Jurkat, Clone E6-1 (cell line): Measurements from ENCODE around the gene CRTC3.
A peak's percentile ranks its signal among the peaks of the same experiment; 100 is the strongest.
"Not testable (repeated sequence)": the region's sequence is repeated elsewhere in the genome, so short reads cannot be mapped to it uniquely, and the experiment has no call there.

ENCODE experiments used
- DNase-seq: peaks from one replicate; pipeline ENCODE4 v3.0.0-alpha.2; 2011; ENCODE audit warnings: low read depth, low spot score
- H3K4me3 ChIP-seq: 2 replicates; pipeline ENCODE4 v1.5.1; 2011; ENCODE audit warnings: mild to moderate bottlenecking, low read length, control low read depth, moderate library complexity

CRTC3 gene

DNA sequence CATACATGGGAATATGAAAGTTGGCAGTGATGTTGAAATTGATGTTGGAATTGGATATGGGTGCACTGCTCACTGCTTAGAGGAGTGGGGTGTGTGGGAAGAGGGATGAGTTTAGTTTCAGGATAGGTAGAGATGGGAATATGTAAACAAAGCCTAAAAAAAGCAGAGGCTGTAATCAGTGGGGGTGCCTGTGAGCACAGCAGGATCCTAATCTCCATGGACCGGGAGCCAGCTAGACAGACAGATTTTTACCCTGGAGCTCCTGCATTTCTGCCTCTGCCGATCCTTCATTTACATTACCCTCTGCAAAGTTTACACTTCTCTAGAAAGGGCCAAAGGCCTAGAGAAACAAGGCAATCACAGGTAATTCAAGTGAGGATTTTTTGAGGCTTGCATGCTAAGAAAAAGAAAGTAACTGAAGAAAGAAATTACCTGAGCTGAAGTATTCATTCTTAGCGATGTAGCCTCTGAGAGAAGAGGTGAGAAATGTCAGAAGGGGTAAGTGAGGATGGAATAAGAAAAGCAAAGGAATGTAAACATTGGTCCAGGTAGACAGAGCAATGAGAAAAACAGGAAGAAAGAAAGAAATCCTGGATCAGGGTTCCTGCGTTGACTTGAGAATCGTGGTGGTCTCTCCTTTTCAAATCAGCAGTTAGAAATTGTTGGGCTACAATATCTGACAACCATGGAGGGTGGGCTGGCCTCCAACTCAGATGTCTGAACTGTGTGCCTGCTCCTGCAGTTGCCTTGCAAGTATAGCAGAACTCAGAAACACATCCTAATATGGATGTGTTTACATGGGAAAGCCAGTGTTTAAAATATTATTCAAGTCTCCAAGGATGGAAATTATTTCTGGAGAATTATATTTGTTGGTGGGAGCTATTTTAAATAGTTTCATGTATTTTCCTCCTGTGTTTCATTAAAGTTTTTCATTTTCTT, 79.8 kb downstream of the CRTC3 start:
- H3K4me3 ChIP-seq: no peak overlapping the region
- DNase-seq: no peak

GRCh38 chr15:90610190-90610589, 80.5 kb downstream of the CRTC3 start:
- no peak overlapping the region for H3K4me3 ChIP-seq
- no peak for DNase-seq

DNA sequence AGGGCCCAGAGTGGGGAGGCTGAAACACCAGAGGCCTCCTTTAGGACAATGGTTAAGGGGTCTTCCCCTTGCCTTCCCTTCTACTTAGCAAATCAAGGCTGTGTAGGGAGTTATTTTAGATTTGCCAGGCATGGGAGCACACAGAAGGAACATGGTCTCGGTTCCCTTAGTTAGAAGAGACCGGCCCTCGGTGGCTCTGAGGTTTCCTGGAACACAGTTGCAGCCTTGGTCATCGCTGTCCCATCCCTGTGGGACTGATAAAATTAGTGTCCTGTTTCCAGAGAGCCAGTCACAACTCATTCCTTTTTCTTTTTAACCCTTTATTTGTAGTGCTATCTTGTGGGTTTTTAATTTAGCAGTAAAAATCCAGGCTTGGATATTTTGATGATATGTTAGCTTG, 81.4 kb downstream of the CRTC3 start:
- DNase-seq: no peak
- H3K4me3 ChIP-seq: no peak overlapping the region

DNA sequence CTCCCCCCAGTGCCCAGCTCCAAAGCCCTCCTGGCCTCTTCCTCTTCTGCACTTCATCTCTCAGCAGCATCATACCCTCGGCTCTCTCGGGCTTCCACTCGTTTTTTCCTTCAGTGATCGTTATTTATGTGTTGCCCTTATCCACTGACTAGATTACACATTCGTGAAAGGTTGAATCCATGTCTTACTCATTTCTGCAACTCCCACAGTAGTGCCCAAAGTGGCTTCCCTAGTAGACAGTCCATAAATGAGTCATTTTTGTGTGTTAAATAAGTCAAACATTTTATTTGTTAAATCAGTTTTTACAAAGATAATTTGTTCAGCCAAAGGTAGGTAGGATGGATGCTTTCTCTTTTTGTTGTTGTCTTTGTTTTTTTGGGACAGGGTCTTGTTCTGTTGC, 87.4 kb downstream of the CRTC3 start:
- no peak for DNase-seq

GRCh38 chr15:90617668-90618097, 88.0 kb downstream of the CRTC3 start:
- H3K4me3 ChIP-seq: no peak overlapping the region
- DNase-seq: no peak

More for the DNA sequence above, 87.4 kb downstream of the CRTC3 start:
- H3K4me3 ChIP-seq: no peak overlapping the region

DNA sequence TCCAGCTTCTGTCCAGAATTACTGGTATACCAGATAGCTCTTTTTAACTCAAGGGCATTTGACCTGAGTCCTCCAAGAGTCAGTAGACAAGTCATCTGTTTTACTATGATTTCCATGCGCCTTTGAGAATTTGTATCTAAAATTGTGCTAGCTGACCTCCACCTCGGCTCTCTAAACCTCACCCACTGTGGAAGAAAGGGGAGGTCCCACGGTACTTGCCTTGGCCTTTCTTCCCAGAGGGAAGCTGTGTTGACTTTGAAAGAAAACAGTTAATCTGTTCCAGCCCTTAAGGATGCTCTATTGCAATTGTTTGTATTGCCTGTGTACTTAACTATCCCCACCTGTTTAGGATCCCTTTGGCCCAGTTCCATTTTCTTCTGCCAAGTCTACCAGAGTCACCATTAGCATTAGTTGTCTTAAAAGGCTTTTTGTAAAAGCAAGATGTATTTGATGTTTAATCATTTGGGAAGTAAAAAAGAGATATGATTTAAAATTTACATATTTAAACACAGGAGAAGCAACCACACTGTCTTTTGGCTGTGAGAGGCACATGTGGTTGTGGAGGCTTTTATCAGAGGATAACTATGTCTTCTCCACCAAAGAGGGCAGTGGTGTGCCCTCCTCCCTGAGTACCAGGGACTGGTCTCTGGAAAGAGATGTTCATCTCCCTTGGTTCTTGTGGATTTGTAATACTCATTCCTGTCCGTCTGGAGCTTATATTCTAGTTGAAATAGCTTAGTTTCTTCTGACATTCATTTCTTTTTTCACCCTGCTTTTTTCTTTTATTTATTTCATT, 88.8 kb downstream of the CRTC3 start:
- H3K4me3 ChIP-seq: no peak overlapping the region
- no peak for DNase-seq

GRCh38 chr15:90619468-90619867, 89.7 kb downstream of the CRTC3 start:
- DNase-seq: no peak
- H3K4me3 ChIP-seq: no peak overlapping the region

GRCh38 chr15:90619939-90620338, 90.2 kb downstream of the CRTC3 start:
- H3K4me3 ChIP-seq: no peak overlapping the region
- no peak for DNase-seq

DNA sequence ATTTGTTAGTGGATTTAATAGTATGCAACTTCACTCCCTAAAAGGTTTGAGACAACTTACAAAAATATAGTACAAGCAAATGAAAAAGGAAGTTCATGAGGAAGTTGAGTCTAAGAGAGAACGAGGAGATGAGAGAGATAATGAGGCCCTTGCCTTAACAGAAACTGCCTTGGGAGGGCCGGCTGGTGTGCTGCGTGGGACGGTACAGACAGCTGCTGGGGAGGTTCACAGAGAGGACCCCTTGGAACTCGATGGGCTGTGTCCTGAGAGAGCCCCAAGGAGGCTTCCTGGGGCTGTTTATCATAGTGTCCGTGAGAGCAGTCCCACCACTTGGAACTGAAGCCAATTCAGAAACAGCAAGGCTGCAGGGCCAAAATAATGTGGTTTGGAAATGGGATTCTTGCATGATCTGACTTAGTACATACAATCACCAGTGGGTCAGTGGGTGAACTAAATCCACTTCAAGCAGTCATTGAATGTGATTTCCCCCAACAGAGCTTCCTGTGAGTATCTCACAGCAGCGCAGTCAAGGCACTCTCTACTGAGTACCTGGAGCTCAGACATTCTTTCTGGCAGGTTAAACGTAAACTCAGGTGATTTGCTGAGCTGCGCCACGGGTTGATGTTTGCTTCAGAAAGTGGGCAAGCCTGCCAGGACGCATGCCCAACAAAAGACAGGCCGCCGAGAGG, 90.8 kb downstream of the CRTC3 start:
- DNase-seq: peak; percentile 61
- no peak overlapping the region for H3K4me3 ChIP-seq

DNA sequence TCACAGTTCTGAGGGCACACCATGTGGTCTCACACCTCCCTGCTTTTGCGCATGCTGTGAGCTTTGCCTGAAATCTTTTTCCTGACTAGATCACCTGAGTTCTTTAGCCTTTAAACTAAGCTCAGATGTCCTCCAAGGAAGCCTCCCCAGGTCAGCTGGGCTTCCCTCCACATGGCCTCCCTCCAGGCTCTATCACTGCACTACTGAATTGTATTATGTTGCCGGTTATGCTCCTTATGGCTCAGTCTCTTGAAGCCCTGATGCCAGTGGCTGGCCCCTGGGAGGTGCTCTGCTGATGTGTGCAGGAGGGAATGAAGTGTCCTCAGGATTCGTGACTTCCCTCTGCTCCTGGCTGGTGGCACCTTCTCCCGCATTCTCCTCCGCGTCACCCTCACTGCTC, 94.1 kb downstream of the CRTC3 start:
- DNase-seq: no peak
- no peak overlapping the region for H3K4me3 ChIP-seq

GRCh38 chr15:90624278-90624981, 94.7 kb downstream of the CRTC3 start:
- no peak for DNase-seq

GRCh38 chr15:90625037-90625436, 95.3 kb downstream of the CRTC3 start:
- DNase-seq: no peak
- H3K4me3 ChIP-seq: no peak overlapping the region

More at GRCh38 chr15:90624278-90624981, 94.7 kb downstream of the CRTC3 start:
- H3K4me3 ChIP-seq: no peak overlapping the region

GRCh38 chr15:90629217-90629616, 99.5 kb downstream of the CRTC3 start:
- H3K4me3 ChIP-seq: no peak overlapping the region
- DNase-seq: no peak

- H3K4me3 ChIP-seq: no peak overlapping the region
Observed at GRCh38 chr15:90633360-90633759, 103.6 kb downstream of the CRTC3 start.

GRCh38 chr15:90636993-90637392, 107.3 kb downstream of the CRTC3 start:
- H3K4me3 ChIP-seq, DNase-seq: not testable (repeated sequence)

More at GRCh38 chr15:90633360-90633759, 103.6 kb downstream of the CRTC3 start:
- DNase-seq: no peak

DNA sequence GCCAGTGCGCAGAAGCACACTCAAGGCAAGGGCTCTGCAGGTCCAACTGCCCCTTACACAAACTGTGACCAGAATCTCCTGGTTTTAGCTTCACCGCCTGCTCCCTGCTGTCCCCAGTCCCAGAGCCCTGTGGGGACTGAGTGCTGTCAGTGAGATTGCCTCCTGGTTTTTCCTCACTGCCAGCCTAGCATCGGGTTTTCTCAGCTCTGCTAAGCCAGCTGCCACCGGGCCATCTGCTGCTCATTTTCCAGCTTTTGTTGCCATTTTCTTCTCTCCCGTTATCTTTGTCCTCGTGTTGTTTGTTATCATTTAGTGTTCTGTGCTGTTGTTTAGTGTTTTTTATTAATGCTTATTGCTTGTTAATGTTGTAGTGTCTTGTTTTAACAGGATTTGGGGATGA, 108.0 kb downstream of the CRTC3 start:
- no peak overlapping the region for H3K4me3 ChIP-seq
- DNase-seq: no peak

- H3K4me3 ChIP-seq: no peak overlapping the region
- no peak for DNase-seq
Observed at GRCh38 chr15:90638201-90638691, 108.5 kb downstream of the CRTC3 start.

- no peak overlapping the region for H3K4me3 ChIP-seq
- no peak for DNase-seq
Observed at GRCh38 chr15:90638963-90639362, 109.2 kb downstream of the CRTC3 start.

GRCh38 chr15:90640862-90641261, 111.1 kb downstream of the CRTC3 start:
- H3K4me3 ChIP-seq: no peak overlapping the region

More at GRCh38 chr15:90640862-90641261, 111.1 kb downstream of the CRTC3 start:
- DNase-seq: no peak
